Measurements from ENCODE around the gene FAM168A.

DNA sequence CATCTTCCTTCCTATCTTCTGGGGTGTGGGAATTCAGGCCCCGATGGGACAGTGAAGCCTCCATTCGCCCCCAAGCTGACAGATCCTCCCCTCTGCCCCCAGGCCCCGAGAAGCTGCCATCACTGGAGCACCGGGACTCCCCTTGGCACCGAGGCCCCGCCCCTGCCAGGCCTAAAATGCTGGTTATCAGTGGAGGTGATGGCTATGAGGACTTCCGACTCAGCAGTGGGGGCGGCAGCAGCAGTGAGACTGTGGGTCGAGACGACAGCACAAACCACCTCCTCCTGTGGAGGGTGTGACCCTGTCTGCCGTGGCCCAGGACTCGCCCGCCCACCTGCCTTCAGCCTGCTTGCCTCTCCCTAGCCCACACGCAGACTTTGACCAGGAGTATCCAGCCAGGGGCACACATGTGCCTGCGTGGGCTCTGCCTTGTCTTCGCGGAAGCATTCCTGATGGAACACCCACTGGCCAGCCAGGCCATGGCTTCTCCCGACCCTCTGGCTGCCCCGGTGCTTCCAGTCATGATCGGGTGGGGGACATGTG lies 230.4 kb downstream of the FAM168A start:
- no peak for TF ChIP-seq CTCF (IDR thresholded peaks at IDR 0.05)
- TF ChIP-seq POLR2A (IDR thresholded peaks at IDR 0.05) = no peak
